SH-SY5Y (cell line): Measurements from ENCODE around the gene KLF5.

Source experiments
- GATA2 ChIP-seq: IDR thresholded peaks from 2 replicates; pipeline ENCODE4 v1.6.1; 2011; ENCODE audit warnings: mild to moderate bottlenecking, low read depth, low read length
- GATA3 ChIP-seq: IDR thresholded peaks from 2 replicates; pipeline ENCODE4 v1.6.1; 2011; ENCODE audit warnings: low read depth, mild to moderate bottlenecking, low read length, moderate library complexity

- TF ChIP-seq GATA2, result no peak
- no peak for TF ChIP-seq GATA3
Measured at GRCh38 chr13:73058736-73059459, at the start of gene KLF5.
